Measurements from ENCODE around the gene GATA2. TPM values are rescaled to one million over a fixed set of nuclear protein-coding genes. Genes with fewer than 3 reads are reported as not detected.

Gene GATA2
- total and polyA plus RNA-seq, 12 donors: 6.8 to 29.8 (median 12.6) TPM

DNA sequence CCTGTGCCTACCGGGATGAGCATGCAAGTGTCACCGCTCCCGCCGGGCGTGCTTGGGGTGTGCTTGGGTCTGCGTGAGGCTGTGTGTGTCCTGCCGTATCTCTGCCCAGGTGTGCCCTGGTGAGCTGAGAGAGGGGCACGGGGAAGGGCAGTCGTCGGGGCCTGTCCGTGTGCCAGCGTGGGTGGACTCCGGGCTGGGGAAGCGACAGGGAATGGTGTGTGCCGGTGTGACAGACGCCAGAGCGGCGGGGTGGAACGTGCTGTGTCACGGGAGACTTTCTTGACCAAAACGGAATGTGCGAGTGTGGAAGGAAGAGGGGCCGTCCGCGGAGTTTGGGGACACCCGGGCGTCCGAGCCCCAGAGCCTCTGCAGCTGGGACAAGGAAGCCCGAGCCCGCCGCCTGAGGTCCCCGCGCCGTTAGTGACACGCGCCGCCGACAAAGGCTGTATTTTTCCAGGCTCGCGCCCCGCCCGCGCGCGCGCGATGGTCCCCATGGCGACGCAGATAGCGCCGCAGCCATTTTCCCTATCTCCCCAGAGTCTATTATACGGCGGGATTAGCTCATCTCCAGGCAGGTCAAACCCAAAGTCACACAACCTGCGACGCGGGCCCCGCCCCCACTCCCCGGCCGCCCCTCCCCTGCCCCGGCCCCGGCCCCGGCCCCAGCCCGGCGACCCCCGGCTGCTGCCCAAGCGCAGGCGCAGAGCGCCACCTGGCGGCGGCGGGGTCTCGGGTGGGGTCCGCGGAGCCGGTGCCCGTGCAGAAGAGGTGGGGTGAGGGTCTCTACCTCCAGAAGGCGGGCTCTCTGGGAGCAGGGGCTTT, 4.5 kb upstream of the GATA2 start:
- Histone ChIP-seq H3K9me3 (peaks cover 0 to 3% (median 0%) of the 10 kb centered on the region in 11 donors), H3K27ac (peak overlapping the region in 2 of 10 donors; percentile 6 to 55), H3K4me1 (peaks cover 2 to 31% (median 27%) of the 10 kb centered on the region in 9 donors), H3K36me3 (no peaks in the 10 kb centered on the region), H3K27me3 (peaks cover 3 to 89% (median 48%) of the 10 kb centered on the region in 7 donors), H3K4me3 (peak overlapping the region; percentile 32 to 65 (median 55))
- TF ChIP-seq, protein P1, sequence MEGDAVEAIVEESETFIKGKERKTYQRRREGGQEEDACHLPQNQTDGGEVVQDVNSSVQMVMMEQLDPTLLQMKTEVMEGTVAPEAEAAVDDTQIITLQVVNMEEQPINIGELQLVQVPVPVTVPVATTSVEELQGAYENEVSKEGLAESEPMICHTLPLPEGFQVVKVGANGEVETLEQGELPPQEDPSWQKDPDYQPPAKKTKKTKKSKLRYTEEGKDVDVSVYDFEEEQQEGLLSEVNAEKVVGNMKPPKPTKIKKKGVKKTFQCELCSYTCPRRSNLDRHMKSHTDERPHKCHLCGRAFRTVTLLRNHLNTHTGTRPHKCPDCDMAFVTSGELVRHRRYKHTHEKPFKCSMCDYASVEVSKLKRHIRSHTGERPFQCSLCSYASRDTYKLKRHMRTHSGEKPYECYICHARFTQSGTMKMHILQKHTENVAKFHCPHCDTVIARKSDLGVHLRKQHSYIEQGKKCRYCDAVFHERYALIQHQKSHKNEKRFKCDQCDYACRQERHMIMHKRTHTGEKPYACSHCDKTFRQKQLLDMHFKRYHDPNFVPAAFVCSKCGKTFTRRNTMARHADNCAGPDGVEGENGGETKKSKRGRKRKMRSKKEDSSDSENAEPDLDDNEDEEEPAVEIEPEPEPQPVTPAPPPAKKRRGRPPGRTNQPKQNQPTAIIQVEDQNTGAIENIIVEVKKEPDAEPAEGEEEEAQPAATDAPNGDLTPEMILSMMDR (IDR thresholded peaks at IDR 0.05): peak; percentile 57 to 90 (median 81)
- ATAC-seq (peak; percentile 66 to 88 (median 82)), DNase-seq (peak; percentile 76 to 78)
- 3 to 5% methylated on average over 77 of the region's 77 CpGs for WGBS, 2 donors
- intact Hi-C loops (cut with DNase I): loop anchor here (2.0 to 10.0 kb wide), 12 partner anchors 70 to 413 kb away; no protein-coding TSS in a partner anchor

DNA sequence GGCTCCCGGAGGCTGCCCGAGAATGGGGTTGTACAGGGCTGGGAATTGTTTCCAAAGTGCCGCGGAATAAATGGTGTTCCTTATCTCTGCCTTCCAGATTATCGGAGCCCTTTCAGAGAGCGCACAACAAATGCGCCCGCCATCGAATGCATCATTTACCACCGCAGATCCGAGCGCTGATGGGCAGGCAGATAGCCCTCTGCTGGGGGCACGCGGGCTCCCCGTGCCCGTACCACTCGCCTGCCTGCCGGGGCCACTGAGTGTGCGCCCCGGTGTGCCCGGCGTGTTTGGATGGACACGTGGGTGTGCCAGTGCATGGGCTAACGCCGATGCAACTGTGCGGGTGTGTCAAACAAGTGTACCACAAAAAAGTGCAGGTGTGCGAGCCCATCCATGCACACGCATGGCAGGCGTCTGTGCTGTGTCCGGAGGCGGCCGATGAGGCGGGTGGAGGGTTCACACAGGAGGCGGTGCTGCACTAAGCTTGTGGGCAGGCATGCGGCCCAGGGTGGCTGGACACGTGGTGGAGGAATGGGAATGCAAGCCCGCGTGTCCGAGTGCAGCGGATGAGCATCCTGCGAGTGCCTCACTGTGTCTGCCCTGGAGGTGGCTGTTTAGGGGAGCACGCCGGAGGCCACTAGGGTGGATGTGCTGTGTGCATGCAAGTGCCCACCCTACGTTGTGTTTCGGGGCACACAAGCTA, 3.8 kb upstream of the GATA2 start:
- Histone ChIP-seq H3K4me3 (peak overlapping the region in 8 of 10 donors; percentile 44 to 65 (median 55)), H3K4me1 (peaks cover 3 to 37% (median 35%) of the 10 kb centered on the region in 9 donors), H3K27ac (no peak overlapping the region), H3K27me3 (peaks cover 11 to 91% (median 56%) of the 10 kb centered on the region in 7 donors), H3K36me3 (peaks cover 0 to 6% (median 0%) of the 10 kb centered on the region in 9 donors), H3K9me3 (peaks cover 0 to 3% (median 0%) of the 10 kb centered on the region in 11 donors)
- intact Hi-C loops (cut with DNase I): loop anchor here (2.0 to 10.0 kb wide), 11 partner anchors 69 to 412 kb away; no protein-coding TSS in a partner anchor
- ATAC-seq (peak; percentile 32 to 49 (median 43)), DNase-seq (no peak)
- TF ChIP-seq, protein P1 (IDR thresholded peaks at IDR 0.05): no peak
- 28 to 42% methylated on average over 45 of the region's 45 CpGs for WGBS, 2 donors

DNA sequence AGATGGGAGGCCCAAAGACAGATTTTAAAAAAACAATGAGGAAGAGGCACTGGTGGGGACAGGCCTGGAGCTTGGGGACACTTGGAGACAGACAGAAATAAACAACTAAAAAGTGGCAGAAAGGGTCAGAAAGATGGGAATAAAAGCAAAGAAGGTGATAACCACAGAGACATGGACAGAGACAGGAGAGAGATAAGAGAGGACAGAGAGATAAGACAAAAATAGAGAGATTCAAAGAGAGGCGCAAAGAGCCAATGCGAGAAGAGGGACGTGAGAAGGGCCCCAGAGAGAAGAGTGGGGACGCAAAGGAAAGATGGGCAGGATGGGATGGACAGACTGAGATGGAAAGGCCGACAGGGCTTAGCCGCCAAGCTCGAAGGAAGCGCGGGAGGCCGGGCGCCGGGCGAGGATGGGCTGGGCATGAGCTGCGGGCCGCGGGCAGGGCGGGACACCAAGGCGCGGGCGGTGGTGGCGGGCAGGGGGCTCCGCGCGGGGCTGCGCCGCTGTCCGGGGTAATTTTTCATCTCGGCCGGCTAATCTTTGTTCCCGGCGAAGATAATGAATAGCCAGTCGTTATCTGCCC, 3.1 kb upstream of the GATA2 start:
- Histone ChIP-seq H3K27me3 (peaks cover 13 to 96% (median 62%) of the 10 kb centered on the region in 7 donors), H3K27ac (no peak overlapping the region), H3K9me3 (peaks cover 0 to 3% (median 0%) of the 10 kb centered on the region in 11 donors), H3K4me1 (peaks cover 3 to 44% (median 38%) of the 10 kb centered on the region in 9 donors), H3K36me3 (peaks cover 0 to 6% (median 0%) of the 10 kb centered on the region in 9 donors), H3K4me3 (no peak overlapping the region)
- intact Hi-C loops (cut with DNase I): loop anchor here (2.0 to 10.0 kb wide), 11 partner anchors 69 to 411 kb away; no protein-coding TSS in a partner anchor
- ATAC-seq (no peak), DNase-seq (no peak)
- 55 to 66% methylated on average over 32 of the region's 32 CpGs for WGBS, 2 donors
- TF ChIP-seq, protein P1 (IDR thresholded peaks at IDR 0.05): no peak
